ENCODE measurements around the gene SDK1. TPM values are rescaled to one million over a fixed set of nuclear protein-coding genes. Genes with fewer than 3 reads are reported as not detected.

The SDK1 gene
- polyA plus RNA-seq, 3 donors = 3.2 to 6.6 (median 3.3) TPM

GRCh38 chr7:3378390-3379150 is 77.5 kb downstream of the SDK1 start:
- H3K27ac ChIP-seq (ENCODE audit: low read depth, low read length) = no peak overlapping the region
- 81 to 87% (median 83%) methylated on average over 18 of the region's 18 CpGs for WGBS, 3 donors

- no peak overlapping the region for H3K27ac ChIP-seq (ENCODE audit: low read depth, low read length)
- 78 to 80% (median 79%) methylated on average over 4 of the region's 4 CpGs for whole genome bisulfite sequencing, 3 donors
Measured at GRCh38 chr7:3380034-3380433, 79.0 kb downstream of the SDK1 start.

GRCh38 chr7:3380886-3381685 is 80.0 kb downstream of the SDK1 start:
- no peak overlapping the region for H3K27ac ChIP-seq (ENCODE audit: low read depth, low read length)
- WGBS, 3 donors = 70 to 75% (median 71%) methylated on average over 12 of the region's 12 CpGs

- H3K27ac ChIP-seq (ENCODE audit: low read depth, low read length) = no peak overlapping the region
- WGBS, 3 donors = 56 to 63% (median 63%) methylated on average over 5 of the region's 5 CpGs
Measured at GRCh38 chr7:3386423-3387190, 85.6 kb downstream of the SDK1 start.

GRCh38 chr7:3393862-3394261 is 92.8 kb downstream of the SDK1 start:
- WGBS, 3 donors = 90 to 94% (median 90%) methylated on average over 3 of the region's 3 CpGs
- no peak overlapping the region for H3K27ac ChIP-seq (ENCODE audit: low read depth, low read length)

GRCh38 chr7:3397324-3397723 is 96.3 kb downstream of the SDK1 start:
- 91 to 96% (median 93%) methylated on average over 3 of the region's 3 CpGs for WGBS, 3 donors
- H3K27ac ChIP-seq (ENCODE audit: low read depth, low read length) = no peak overlapping the region

GRCh38 chr7:3399858-3400257 is 98.8 kb downstream of the SDK1 start:
- 46 to 80% (median 54%) methylated on average over 2 of the region's 2 CpGs for WGBS, 3 donors

GRCh38 chr7:3404501-3404900 is 103.4 kb downstream of the SDK1 start:
- 45 to 92% (median 87%) methylated on average over 1 of the region's 1 CpG for WGBS, 3 donors
- no peak overlapping the region for H3K27ac ChIP-seq (ENCODE audit: low read depth, low read length)

More at GRCh38 chr7:3399858-3400257, 98.8 kb downstream of the SDK1 start:
- no peak overlapping the region for H3K27ac ChIP-seq (ENCODE audit: low read depth, low read length)

- WGBS, 3 donors = 76 to 82% (median 81%) methylated on average over 5 of the region's 5 CpGs
- no peak overlapping the region for H3K27ac ChIP-seq (ENCODE audit: low read depth, low read length)
Measured at GRCh38 chr7:3408814-3409595, 108.0 kb downstream of the SDK1 start.

GRCh38 chr7:3412871-3413270 is 111.8 kb downstream of the SDK1 start:
- 67 to 77% (median 77%) methylated on average over 2 of the region's 2 CpGs for WGBS, 3 donors

GRCh38 chr7:3415861-3416312 is 114.8 kb downstream of the SDK1 start:
- 25 to 66% (median 45%) methylated on average over 3 of the region's 3 CpGs for WGBS, 3 donors
- H3K27ac ChIP-seq (ENCODE audit: low read depth, low read length) = no peak overlapping the region

More at GRCh38 chr7:3412871-3413270, 111.8 kb downstream of the SDK1 start:
- no peak overlapping the region for H3K27ac ChIP-seq (ENCODE audit: low read depth, low read length)

GRCh38 chr7:3416453-3416852 is 115.4 kb downstream of the SDK1 start:
- 71 to 76% (median 72%) methylated on average over 4 of the region's 4 CpGs for WGBS, 3 donors

GRCh38 chr7:3425087-3425486 is 124.0 kb downstream of the SDK1 start:
- H3K27ac ChIP-seq (ENCODE audit: low read depth, low read length) = no peak overlapping the region

More at GRCh38 chr7:3416453-3416852, 115.4 kb downstream of the SDK1 start:
- no peak overlapping the region for H3K27ac ChIP-seq (ENCODE audit: low read depth, low read length)

- 40 to 62% (median 44%) methylated on average over 4 of the region's 4 CpGs for WGBS, 3 donors
- H3K27ac ChIP-seq (ENCODE audit: low read depth, low read length) = no peak overlapping the region
Measured at GRCh38 chr7:3426064-3426463, 125.0 kb downstream of the SDK1 start.

GRCh38 chr7:3427957-3428356 is 126.9 kb downstream of the SDK1 start:
- no peak overlapping the region for H3K27ac ChIP-seq (ENCODE audit: low read depth, low read length)
- WGBS, 3 donors = 89 to 92% (median 89%) methylated on average over 1 of the region's 1 CpG

- H3K27ac ChIP-seq (ENCODE audit: low read depth, low read length) = no peak overlapping the region
- 79 to 89% (median 85%) methylated on average over 4 of the region's 4 CpGs for WGBS, 3 donors
Measured at GRCh38 chr7:3429981-3430380, 128.9 kb downstream of the SDK1 start.

- whole genome bisulfite sequencing, 3 donors = 85 to 87% (median 87%) methylated on average over 7 of the region's 7 CpGs
- no peak overlapping the region for H3K27ac ChIP-seq (ENCODE audit: low read depth, low read length)
Measured at GRCh38 chr7:3430588-3430987, 129.5 kb downstream of the SDK1 start.

GRCh38 chr7:3431306-3431705 is 130.3 kb downstream of the SDK1 start:
- WGBS, 3 donors = 70 to 94% (median 82%) methylated on average over 1 of the region's 1 CpG
- no peak overlapping the region for H3K27ac ChIP-seq (ENCODE audit: low read depth, low read length)
